ENCODE data around the gene WDTC1. TPM values are rescaled to one million over a fixed set of nuclear protein-coding genes. Genes with fewer than 3 reads are reported as not detected.
A peak's percentile ranks its signal among the peaks of the same experiment; 100 is the strongest.

Gene WDTC1
- total RNA-seq, 1 experiment from 2014 or later: 19.0 TPM

DNA sequence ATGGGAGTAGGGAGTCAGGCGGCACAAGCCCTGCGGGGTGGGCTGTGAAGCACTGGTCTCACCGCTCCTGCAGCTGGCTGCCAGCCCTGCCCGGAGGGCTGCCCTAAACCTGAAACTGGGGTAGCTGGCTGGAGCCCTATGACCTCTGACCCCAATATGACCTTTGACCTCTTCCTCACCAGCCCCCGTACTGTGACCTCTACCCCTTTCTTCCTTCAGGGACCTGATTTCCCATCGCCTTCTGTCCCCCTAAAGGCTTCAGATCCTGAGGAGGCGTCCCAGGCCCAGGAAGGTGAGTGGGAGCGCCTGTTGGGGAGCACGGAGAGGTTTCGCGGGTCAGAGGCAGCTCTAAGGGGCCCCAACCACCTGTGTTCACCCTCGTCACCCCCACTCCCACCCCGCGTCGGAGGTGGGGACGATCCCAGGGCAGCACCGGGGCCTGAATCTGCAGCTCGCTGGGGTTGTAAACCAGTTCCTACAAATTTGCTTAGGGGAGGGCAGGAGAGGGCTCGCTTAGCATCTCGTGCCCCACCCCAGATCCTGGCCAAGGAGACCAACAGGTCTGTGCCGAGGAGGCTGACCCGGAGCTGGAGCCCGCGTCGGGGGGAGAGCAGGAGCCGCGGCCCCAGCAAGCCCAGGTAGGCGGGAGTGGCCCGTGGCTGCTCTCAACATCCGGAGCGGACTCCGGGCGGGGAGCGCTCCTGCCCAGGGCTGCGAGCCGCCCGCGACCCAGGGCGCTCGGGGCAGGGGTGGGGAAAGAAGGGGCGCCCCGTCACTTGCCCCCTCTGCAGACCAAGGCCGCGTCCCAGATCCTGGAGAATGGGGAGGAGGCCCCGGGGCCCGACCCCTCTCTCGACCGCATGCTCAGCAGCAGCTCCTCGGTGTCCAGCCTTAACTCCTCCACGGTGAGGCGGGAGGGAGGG, 114.7 kb downstream of the WDTC1 start:
- Histone ChIP-seq H3K23me2 (ENCODE audit: insufficient read length, low read depth, low read length, poor library complexity, severe bottlenecking) (peaks cover 21% of the 10 kb centered on the region), H3K27me3 (ENCODE audit: insufficient read depth, low read length) (no peaks in the 10 kb centered on the region), H2BK5ac (ENCODE audit: insufficient read length, low read length) (no peak overlapping the region), H4K5ac (ENCODE audit: insufficient read length, low read depth, low read length) (no peak overlapping the region), H3K9me3 (ENCODE audit: control insufficient read depth, low read depth, low read length) (no peaks in the 10 kb centered on the region), H3K18ac (ENCODE audit: insufficient read length, low read depth, low read length) (no peak overlapping the region), H2BK12ac (ENCODE audit: insufficient read length, low read depth, low read length) (no peak overlapping the region), H3K79me1 (ENCODE audit: insufficient read depth, low read depth, low read length, poor library complexity, severe bottlenecking) (no peaks in the 10 kb centered on the region), H2BK15ac (ENCODE audit: low read depth, low read length) (no peak overlapping the region), H2AFZ (ENCODE audit: low read length) (no peak overlapping the region), H2AK5ac (ENCODE audit: insufficient read length, low read length) (no peak overlapping the region), H2BK120ac (ENCODE audit: low read depth, low read length, poor library complexity, severe bottlenecking) (no peak overlapping the region), H3K23ac (ENCODE audit: insufficient read length, low read depth, low read length) (no peak overlapping the region), H3K9ac (ENCODE audit: extremely low read depth, insufficient read length, low read length) (no peak overlapping the region), H4K91ac (ENCODE audit: insufficient read length, low read depth, low read length) (no peak overlapping the region), H3K4me2 (ENCODE audit: insufficient read depth, insufficient read length, low read length) (peak overlapping the region; percentile 71), H3K14ac (ENCODE audit: insufficient read depth, low read length) (peak overlapping the region; percentile 4; the same call in 1 of the 2 replicates), H3K4me1 (ENCODE audit: insufficient read depth, low read length) (no peaks in the 10 kb centered on the region), H3T11ph (ENCODE audit: low read length) (no peak overlapping the region), H3K27ac (ENCODE audit: insufficient read length, low read depth, low read length) (no peak overlapping the region), H4K20me1 (ENCODE audit: control insufficient read depth, insufficient read depth, insufficient read length) (peaks cover 4% of the 10 kb centered on the region), H2BK20ac (ENCODE audit: low read depth, low read length, poor library complexity, severe bottlenecking) (no peak overlapping the region), H3K56ac (ENCODE audit: insufficient read length, low read depth, low read length) (no peak overlapping the region), H3K79me2 (ENCODE audit: insufficient read depth, low read length) (no peaks in the 10 kb centered on the region; the same call in 1 of the 2 replicates), H4K8ac (replicated peaks; ENCODE audit: insufficient read length, low read depth, low read length) (no peak overlapping the region), H3K4ac (ENCODE audit: low read depth, low read length) (no peak overlapping the region)
- no CpG with 5 or more reads among the region's 51 CpGs for WGBS (ENCODE audit: extremely low coverage, insufficient read length, low lambda C conversion rate)
- Mint-ChIP-seq H3K4me1 (peaks cover 14 to 20% of the 10 kb centered on the region in 2 experiments), H3K4me3 (peak overlapping the region; percentile 70 to 79), H3K27ac (no peak overlapping the region), H3K36me3 (ENCODE audit: insufficient read depth in 1 of 3, low read depth in 3 of 3) (peaks cover 5 to 18% (median 12%) of the 10 kb centered on the region in 3 experiments; a peak in 5 of 7 replicates), H3K9me3 (no peaks in the 10 kb centered on the region), H3K27me3 (ENCODE audit: low read depth) (peaks cover 21% of the 10 kb centered on the region)
- DNase-seq: peak; percentile 86
- TF ChIP-seq, protein P1, sequence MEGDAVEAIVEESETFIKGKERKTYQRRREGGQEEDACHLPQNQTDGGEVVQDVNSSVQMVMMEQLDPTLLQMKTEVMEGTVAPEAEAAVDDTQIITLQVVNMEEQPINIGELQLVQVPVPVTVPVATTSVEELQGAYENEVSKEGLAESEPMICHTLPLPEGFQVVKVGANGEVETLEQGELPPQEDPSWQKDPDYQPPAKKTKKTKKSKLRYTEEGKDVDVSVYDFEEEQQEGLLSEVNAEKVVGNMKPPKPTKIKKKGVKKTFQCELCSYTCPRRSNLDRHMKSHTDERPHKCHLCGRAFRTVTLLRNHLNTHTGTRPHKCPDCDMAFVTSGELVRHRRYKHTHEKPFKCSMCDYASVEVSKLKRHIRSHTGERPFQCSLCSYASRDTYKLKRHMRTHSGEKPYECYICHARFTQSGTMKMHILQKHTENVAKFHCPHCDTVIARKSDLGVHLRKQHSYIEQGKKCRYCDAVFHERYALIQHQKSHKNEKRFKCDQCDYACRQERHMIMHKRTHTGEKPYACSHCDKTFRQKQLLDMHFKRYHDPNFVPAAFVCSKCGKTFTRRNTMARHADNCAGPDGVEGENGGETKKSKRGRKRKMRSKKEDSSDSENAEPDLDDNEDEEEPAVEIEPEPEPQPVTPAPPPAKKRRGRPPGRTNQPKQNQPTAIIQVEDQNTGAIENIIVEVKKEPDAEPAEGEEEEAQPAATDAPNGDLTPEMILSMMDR (conservative IDR thresholded peaks at IDR 0.05): no peak
